HG03442 (cell line): ENCODE data around the gene SNAPC1.
"Not testable (repeated sequence)": the region's sequence is repeated elsewhere in the genome, so short reads cannot be mapped to it uniquely, and the experiment has no call there.

Experiments
- ATAC-seq: cut with Tn5 transposase; IDR thresholded peaks from one replicate; pipeline ENCODE4 v1.9.1; 2021; ENCODE audit warnings: mild to moderate bottlenecking, moderate library complexity; ENCODE audit not compliant: unreplicated experiment

SNAPC1 gene

GRCh38 chr14:61761959-61762786 is at the start of gene SNAPC1:
Gene SNAPC1 (plus strand): TSS chr14:61762420. CDS start chr14:61762461, 41 bp downstream.
- peak; percentile 99 for ATAC-seq

- ATAC-seq: no peak
Measured at GRCh38 chr14:61713724-61714437, 48.3 kb upstream of the SNAPC1 start.

- no peak for ATAC-seq
Measured at GRCh38 chr14:61716956-61717355, 45.3 kb upstream of the SNAPC1 start.

GRCh38 chr14:61718039-61718438 is 44.2 kb upstream of the SNAPC1 start:
- ATAC-seq: no peak

GRCh38 chr14:61719344-61720293 is 42.6 kb upstream of the SNAPC1 start:
- no peak for ATAC-seq

- ATAC-seq: no peak
Measured at GRCh38 chr14:61720294-61720661, 41.9 kb upstream of the SNAPC1 start.

- ATAC-seq: no peak
Measured at GRCh38 chr14:61720741-61721140, 41.5 kb upstream of the SNAPC1 start.

GRCh38 chr14:61724133-61724532 is 38.1 kb upstream of the SNAPC1 start:
- no peak for ATAC-seq

- ATAC-seq: no peak
Measured at GRCh38 chr14:61726778-61727658, 35.2 kb upstream of the SNAPC1 start.

- ATAC-seq: no peak
Measured at GRCh38 chr14:61730756-61731373, 31.4 kb upstream of the SNAPC1 start.

- ATAC-seq: no peak
Measured at GRCh38 chr14:61733972-61734371, 28.2 kb upstream of the SNAPC1 start.

- ATAC-seq: no peak
Measured at GRCh38 chr14:61736751-61737150, 25.5 kb upstream of the SNAPC1 start.

- ATAC-seq: no peak
Measured at GRCh38 chr14:61737915-61738314, 24.3 kb upstream of the SNAPC1 start.

- no peak for ATAC-seq
Measured at GRCh38 chr14:61739133-61739532, 23.1 kb upstream of the SNAPC1 start.

- no peak for ATAC-seq
Measured at GRCh38 chr14:61742371-61742770, 19.8 kb upstream of the SNAPC1 start.

GRCh38 chr14:61744238-61744637 is 18.0 kb upstream of the SNAPC1 start:
- no peak for ATAC-seq

GRCh38 chr14:61746346-61746745 is 15.9 kb upstream of the SNAPC1 start:
- ATAC-seq: not testable (repeated sequence)

GRCh38 chr14:61746881-61747280 is 15.3 kb upstream of the SNAPC1 start:
- no peak for ATAC-seq

- ATAC-seq: no peak
Measured at GRCh38 chr14:61747342-61747741, 14.9 kb upstream of the SNAPC1 start.

GRCh38 chr14:61749264-61749663 is 13.0 kb upstream of the SNAPC1 start:
- ATAC-seq: no peak
